ENCODE results near the gene ZNF174. TPM values are rescaled to one million over a fixed set of nuclear protein-coding genes. Genes with fewer than 3 reads are reported as not detected.

ZNF174 gene
- total and polyA plus RNA-seq, 2 of the 8 experiments (the other 6 are each of a cell fraction or from before 2014, with no cell fraction given): 9.1 to 12.7 TPM

- peak overlapping the region; percentile 95 for H2BK5ac ChIP-seq (ENCODE audit: low read depth, low read length)
- peak overlapping the region; percentile 29; the same call in 1 of the 2 replicates for H2AFZ ChIP-seq (ENCODE audit: low read length)
- H3K14ac ChIP-seq (ENCODE audit: insufficient read length): no peak overlapping the region
- H3K4me1 ChIP-seq (replicated peaks in 1 of 4; ENCODE audit: control insufficient read depth in 3 of 4, insufficient read depth in 4 of 4, low read length in 3 of 4): peaks cover 6 to 25% (median 17%) of the 10 kb centered on the region in 4 experiments; a peak in 6 of 7 replicates
- peaks cover 8% of the 10 kb centered on the region; the same call in 1 of the 2 replicates for H3K23me2 ChIP-seq (ENCODE audit: low read depth, low read length)
- H3K23ac ChIP-seq (ENCODE audit: insufficient read length): no peak overlapping the region
- H2BK12ac ChIP-seq (ENCODE audit: low read depth, low read length): no peak overlapping the region
- H2BK20ac ChIP-seq (ENCODE audit: low read length): no peak overlapping the region
- no peak for FAIRE-seq
- peaks cover 2% of the 10 kb centered on the region; the same call in 1 of the 2 replicates for H3K79me1 ChIP-seq (ENCODE audit: low read depth, low read length)
- H2BK120ac ChIP-seq (replicated peaks; ENCODE audit: low read depth, low read length): peak overlapping the region; percentile 13
- H3K79me2 ChIP-seq (ENCODE audit: control insufficient read depth in 1 of 2, insufficient read depth in 2 of 2, low read length in 2 of 2): peaks cover 12 to 51% of the 10 kb centered on the region in 2 experiments
- H3K18ac ChIP-seq (ENCODE audit: extremely low read depth, low read length): peak overlapping the region; percentile 72; the same call in 1 of the 2 replicates
- CTCF ChIA-PET (ENCODE audit: partially characterized antibody): no interaction called here
- H3K36me3 ChIP-seq (ENCODE audit: control insufficient read depth in 2 of 4, insufficient read depth in 4 of 4, low read length in 3 of 4): no peaks in the 10 kb centered on the region
- no peak overlapping the region for H2BK15ac ChIP-seq (ENCODE audit: low read length)
- no peaks in the 10 kb centered on the region for H3K27me3 ChIP-seq (replicated peaks in 1 of 4; ENCODE audit: control insufficient read depth in 3 of 4, extremely low read depth in 1 of 4, insufficient read depth in 3 of 4, low read length in 3 of 4)
- peak overlapping the region; percentile 72 to 85 for H3K4me2 ChIP-seq (ENCODE audit: insufficient read depth in 1 of 2, low read depth in 2 of 2, low read length in 2 of 2)
- H2AK5ac ChIP-seq (ENCODE audit: low read depth, low read length): no peak overlapping the region
- peak overlapping the region; percentile 34 for H4K5ac ChIP-seq (ENCODE audit: insufficient read length, low read depth, low read length)
- peak overlapping the region; percentile 71 for H4K91ac ChIP-seq (replicated peaks; ENCODE audit: insufficient read length, low read length)
- peak overlapping the region; percentile 82 for H3K56ac ChIP-seq (replicated peaks; ENCODE audit: insufficient read length, low read depth, low read length)
- DNase-seq (ENCODE audit: low read depth in 1 of 2, low spot score in 2 of 2): peak in 1 of 2 experiments; percentile 58
- peak overlapping the region; percentile 65 for H3K27ac ChIP-seq (ENCODE audit: low read depth, low read length)
- POLR2A ChIA-PET (ENCODE audit: partially characterized antibody): interaction anchor here (0.6 to 1.0 kb wide), 5 partner anchors 10 to 308 kb away, joined by 3 to 5 read pairs (median 4); no protein-coding TSS in a partner anchor
- H4K8ac ChIP-seq (ENCODE audit: extremely low read depth, insufficient read depth, low read length): peak overlapping the region; percentile 89; the same call in 1 of the 2 replicates
- WGBS, 2 experiments (ENCODE audit: extremely low coverage in 1 of 2, insufficient coverage in 1 of 2, insufficient read length in 1 of 2, insufficient replicate concordance in 2 of 2, low coverage in 1 of 2, low lambda C conversion rate in 2 of 2, missing lambda C conversion rate in 1 of 2): 3% methylated on average over 17 of the region's 47 CpGs; no CpG with 5 or more reads in 1 of the 2 experiments
- peak overlapping the region; percentile 81 to 92 (median 86) for H3K9ac ChIP-seq (replicated peaks in 1 of 4; ENCODE audit: extremely low read depth in 1 of 4, low read depth in 3 of 4, low read length in 3 of 4)
- H3K4me3 ChIP-seq (ENCODE audit: extremely low read depth in 1 of 4, insufficient read depth in 2 of 4, low read depth in 3 of 4, low read length in 4 of 4): peak overlapping the region; percentile 85 to 97 (median 88)
- peaks cover 8 to 13% of the 10 kb centered on the region in 2 experiments for H4K20me1 ChIP-seq (replicated peaks in 1 of 2; ENCODE audit: control insufficient read depth in 1 of 2, insufficient read depth in 2 of 2, low read length in 2 of 2)
- no peak overlapping the region for H3K4ac ChIP-seq (replicated peaks; ENCODE audit: insufficient read length, low read depth, low read length)
- no peaks in the 10 kb centered on the region for H3K9me3 ChIP-seq (ENCODE audit: insufficient read depth in 2 of 2, low read depth in 1 of 2, low read length in 1 of 2)
- TF ChIP-seq E2F6 (IDR thresholded peaks at IDR 0.05) (no peak), EP300 (IDR thresholded peaks at IDR 0.05; ENCODE audit: borderline replicate concordance in 1 of 2, low read depth in 2 of 2, low read length in 2 of 2) (no peak), KDM1A (IDR thresholded peaks at IDR 0.05; ENCODE audit: borderline replicate concordance, low read length) (no peak), SIN3A (conservative IDR thresholded peaks at IDR 0.05 in 1 of 2, IDR thresholded peaks at IDR 0.05 in 1 of 2; ENCODE audit: low read depth in 1 of 2, low read length in 2 of 2) (no peak), SP4 (IDR thresholded peaks at IDR 0.05; ENCODE audit: low read length) (no peak), KDM4A (IDR thresholded peaks at IDR 0.05; ENCODE audit: low read depth, low read length, severe bottlenecking) (peak; percentile 47), MAX (IDR thresholded peaks at IDR 0.05) (no peak), PHF8 (conservative IDR thresholded peaks at IDR 0.05; ENCODE audit: low read depth, low read length) (0 out of 2 replicates have a peak, but pooled peaks have one; percentile 9), YY1 (IDR thresholded peaks at IDR 0.05; ENCODE audit: low read depth, low read length) (no peak), CHD2 (IDR thresholded peaks at IDR 0.05; ENCODE audit: low read length) (no peak)
These were observed 57.4 kb downstream of the ZNF174 start for GRCh38 chr16:3458278-3458851.

Measured in H1 (cell line).